A673 (cell line): ENCODE measurements around the gene KCNIP4.

Source experiments
- CTCF ChIP-seq: fragments of 300-800, 200-600 bp; sonication (generic); conservative IDR thresholded peaks from 2 replicates; pipeline ENCODE4 v1.5.1; 2017; ENCODE audit warnings: low read depth, mild to moderate bottlenecking, antibody characterized with exemption, low read length, moderate library complexity, mixed read lengths
- EZH2 ChIP-seq: fragments of 200-600 bp; sonication (generic); IDR thresholded peaks from 2 replicates; pipeline ENCODE4 v1.6.1; 2017; ENCODE audit warnings: borderline replicate concordance, low read depth, mild to moderate bottlenecking, mixed read lengths, antibody characterized with exemption, low read length; ENCODE audit not compliant: poor library complexity, severe bottlenecking

GRCh38 chr4:21869978-21870745 is 78.4 kb downstream of the KCNIP4 start:
- TF ChIP-seq CTCF (no peak), EZH2 (no peak)
